Measurements from ENCODE around the gene ZBTB7A.

The ZBTB7A gene

DNA sequence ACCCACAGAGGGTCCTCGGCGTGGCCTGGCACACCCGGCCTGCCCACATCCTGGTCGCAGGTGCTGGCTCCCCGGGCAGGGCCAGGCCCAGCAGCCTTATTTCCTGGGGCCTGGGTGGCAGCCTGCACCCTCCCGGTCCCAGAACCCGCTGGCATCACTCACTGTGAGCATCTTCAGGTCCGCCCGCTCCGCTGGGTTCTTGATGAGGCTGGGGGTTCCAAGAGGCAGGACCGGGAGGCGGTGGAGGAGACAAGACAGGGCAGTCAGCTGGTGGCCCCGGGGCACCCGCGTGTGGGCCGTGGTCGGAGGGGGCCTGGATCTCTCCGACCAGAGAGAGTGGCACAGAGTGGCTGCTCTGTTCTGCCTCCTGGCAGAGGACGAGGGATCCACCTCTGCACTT, 27.6 kb upstream of the ZBTB7A start:
- DNase-seq (ENCODE audit: low read depth in 3 of 3): no peak

DNA sequence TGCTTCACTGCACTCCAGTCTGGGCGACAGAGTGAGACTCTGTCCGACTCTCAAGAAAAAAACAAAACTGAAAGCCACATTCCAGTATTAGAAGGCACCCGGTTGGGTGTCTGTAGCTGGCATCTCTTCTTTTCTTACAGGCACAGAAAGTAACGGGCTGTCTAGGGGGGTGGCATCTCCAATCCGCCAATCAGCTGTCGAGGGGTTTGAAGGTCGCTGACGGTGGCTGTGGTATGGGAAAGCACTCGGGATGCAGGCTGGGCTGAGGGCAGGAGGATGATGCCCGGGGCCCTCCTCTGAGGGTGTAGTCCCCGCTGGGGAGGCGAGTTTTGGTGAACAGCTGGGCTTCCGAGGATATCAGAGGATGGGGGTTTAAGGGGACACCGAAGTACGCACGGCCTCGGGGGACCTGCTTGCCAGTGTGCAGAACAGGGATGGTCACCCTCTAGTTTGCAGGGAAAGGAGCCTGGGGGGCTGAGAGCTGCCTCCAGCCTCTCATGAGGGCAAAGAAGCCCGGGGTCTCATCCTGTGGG, 27.0 kb upstream of the ZBTB7A start:
- no peak for DNase-seq (ENCODE audit: low read depth in 3 of 3)

DNA sequence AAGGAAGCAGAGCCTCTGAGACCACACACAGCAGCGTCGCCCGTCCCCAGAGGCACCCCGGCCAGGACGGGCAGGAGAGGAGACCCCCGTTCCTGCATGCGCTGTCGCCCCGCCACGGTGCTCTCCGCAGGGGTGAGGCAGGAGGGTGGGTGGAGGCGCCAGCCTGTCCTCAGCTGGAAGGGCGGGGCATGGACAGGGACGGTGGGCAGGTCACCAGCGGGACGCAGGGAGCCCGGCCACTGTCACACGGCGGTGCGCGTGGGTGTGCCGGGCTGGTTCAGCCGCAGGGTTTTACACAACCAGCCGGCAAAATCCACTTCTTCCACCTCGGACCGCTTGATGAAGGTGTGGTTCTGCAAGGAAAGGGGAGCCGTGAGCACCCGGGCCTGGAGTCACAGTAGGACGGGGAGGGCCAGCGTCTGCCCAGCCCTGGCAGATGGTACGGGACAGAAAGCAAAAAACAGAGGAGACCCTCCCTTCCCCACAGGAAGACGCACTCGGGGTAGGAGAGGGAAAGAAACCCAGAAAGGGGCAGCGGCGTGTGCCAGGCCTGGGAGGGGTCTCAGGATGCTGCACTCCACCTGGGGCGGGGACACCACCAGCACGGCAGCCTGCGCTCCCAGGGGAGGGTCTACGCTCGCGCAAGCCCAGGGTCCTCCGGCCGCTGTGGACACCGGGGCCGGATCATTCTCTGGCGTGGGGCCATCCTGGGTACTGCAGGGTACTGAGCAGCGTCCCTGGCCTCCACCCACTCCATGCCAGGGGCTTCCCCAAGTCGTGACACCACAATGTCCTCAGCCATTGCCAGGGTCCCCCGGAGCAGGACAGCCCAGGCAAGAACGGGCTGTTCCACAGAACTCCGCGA, 23.9 kb upstream of the ZBTB7A start:
- no peak for DNase-seq (ENCODE audit: low read depth in 3 of 3)

- DNase-seq (ENCODE audit: low read depth in 3 of 3): no peak
Observed at GRCh38 chr19:4089946-4090345, 23.2 kb upstream of the ZBTB7A start.

DNA sequence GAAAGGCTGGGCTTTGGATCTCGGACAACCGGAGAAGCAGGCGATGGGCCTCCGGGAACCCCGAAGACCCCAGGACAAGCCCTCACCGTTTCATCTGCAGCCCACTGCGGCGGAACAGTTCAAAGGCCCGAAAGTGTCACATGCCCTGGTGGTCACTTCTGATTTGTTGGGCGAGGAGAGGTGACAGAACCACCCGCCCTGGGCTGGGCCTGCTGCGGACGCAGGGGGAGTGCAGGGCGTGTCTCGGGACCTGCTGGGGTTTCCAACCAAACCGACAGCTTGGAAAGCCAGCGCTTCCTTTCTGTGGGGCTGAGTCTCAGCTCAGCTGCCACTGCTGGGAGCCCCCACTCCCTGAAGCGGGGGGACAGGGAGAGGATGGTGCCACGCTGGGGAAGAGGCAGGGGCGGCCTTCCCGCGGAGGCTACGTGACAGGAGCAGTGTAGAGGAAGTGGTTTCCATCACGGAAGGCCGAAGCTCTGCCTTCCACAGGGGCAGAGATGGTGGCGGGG, 22.8 kb upstream of the ZBTB7A start:
- no peak for DNase-seq (ENCODE audit: low read depth in 3 of 3)

DNA sequence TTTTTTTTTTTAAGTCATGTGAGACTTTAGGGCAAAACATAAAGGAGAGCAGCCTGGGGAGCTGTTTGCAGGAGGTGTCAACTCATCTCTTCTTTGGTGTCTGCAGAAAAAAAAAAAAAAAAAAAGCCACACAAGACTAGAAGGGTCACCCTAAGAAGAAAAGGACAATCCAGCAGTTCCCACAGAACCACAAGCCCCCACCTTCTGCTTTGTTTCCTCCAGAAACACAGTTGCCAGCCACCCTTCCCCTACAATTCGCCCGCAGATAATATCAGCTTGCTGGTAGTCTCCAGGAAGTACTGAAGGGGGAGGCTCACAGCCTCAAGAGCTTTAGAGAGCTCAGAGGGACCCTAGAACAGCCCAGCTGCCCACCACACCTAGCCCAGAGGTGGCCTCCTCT, 22.3 kb upstream of the ZBTB7A start:
- DNase-seq (ENCODE audit: low read depth in 3 of 3): no peak

DNA sequence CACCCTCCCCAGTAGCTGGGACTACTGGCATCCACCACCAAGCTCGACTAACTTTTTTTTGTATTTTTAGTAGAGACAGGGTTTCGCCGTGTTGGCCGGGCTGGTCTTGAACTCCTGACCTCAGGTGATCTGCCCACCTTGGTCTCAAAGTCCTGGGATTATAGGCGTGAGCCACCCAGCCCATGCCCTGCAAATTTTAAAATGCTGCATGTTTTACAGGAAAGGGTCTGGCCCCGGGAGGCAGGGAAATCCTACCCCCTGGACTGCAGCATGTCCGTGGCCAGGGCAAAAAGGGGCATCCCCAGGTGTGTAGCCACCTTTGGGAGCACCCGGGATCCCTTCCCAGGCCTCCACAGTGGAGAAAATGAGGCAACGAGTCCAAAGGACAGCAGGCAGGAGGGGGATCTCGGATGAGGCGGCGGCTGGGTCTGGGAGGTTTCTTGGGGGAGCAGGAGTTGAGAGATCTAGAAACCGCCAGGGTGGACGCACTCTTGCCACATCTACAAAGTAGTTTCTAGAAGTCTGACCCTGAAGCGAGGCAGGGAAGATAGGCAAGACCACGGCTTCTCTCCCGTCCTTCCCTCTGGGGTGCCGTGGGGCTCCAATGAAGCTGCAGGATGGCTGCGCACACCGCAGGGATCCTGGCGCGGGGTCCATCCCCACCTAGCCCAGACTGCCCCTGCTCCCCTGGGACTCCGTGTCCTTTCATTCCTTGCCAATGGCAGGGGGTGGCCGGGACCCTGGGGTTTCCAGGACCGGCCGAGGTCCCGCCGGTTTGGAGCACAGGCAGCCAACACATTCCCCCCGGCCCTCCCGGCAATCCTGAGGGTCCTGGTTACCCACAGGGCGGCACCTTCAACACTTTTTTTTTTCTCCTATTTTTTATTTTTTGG, 21.3 kb upstream of the ZBTB7A start:
- DNase-seq (ENCODE audit: low read depth in 3 of 3): no peak

DNA sequence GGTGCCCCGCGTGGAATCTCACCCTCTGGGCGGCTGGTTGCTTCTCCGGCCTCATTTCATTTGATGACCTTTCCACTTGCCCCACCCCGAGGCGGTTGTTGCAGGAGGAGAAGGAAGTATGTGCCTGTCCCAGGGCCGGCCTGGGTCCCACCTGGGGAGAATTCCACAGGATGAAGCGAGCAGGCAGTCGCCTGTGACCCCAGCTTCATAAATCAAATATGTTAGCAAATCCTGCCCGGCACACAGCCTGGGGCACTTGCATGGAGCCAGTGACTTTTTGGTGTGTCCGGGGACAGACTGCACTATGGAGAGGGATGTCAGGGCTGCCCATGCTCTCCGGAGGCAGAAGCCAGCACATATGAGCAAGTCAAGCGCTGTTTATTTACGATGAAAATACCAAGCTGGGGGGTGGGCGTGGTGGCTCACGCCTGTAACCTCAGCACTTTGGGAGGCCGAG, 19.7 kb upstream of the ZBTB7A start:
- no peak for DNase-seq (ENCODE audit: low read depth in 3 of 3)

GRCh38 chr19:4084547-4084877, 17.8 kb upstream of the ZBTB7A start:
- DNase-seq (ENCODE audit: low read depth in 3 of 3): no peak

GRCh38 chr19:4083677-4084546, 17.2 kb upstream of the ZBTB7A start:
- no peak for DNase-seq (ENCODE audit: low read depth in 3 of 3)

GRCh38 chr19:4082172-4082571, 15.5 kb upstream of the ZBTB7A start:
- no peak for DNase-seq (ENCODE audit: low read depth in 3 of 3)

- DNase-seq (ENCODE audit: low read depth in 3 of 3): no peak
Observed at GRCh38 chr19:4081441-4082129, 14.9 kb upstream of the ZBTB7A start.

- DNase-seq (ENCODE audit: low read depth in 3 of 3): no peak
Observed at GRCh38 chr19:4080473-4080872, 13.8 kb upstream of the ZBTB7A start.

DNA sequence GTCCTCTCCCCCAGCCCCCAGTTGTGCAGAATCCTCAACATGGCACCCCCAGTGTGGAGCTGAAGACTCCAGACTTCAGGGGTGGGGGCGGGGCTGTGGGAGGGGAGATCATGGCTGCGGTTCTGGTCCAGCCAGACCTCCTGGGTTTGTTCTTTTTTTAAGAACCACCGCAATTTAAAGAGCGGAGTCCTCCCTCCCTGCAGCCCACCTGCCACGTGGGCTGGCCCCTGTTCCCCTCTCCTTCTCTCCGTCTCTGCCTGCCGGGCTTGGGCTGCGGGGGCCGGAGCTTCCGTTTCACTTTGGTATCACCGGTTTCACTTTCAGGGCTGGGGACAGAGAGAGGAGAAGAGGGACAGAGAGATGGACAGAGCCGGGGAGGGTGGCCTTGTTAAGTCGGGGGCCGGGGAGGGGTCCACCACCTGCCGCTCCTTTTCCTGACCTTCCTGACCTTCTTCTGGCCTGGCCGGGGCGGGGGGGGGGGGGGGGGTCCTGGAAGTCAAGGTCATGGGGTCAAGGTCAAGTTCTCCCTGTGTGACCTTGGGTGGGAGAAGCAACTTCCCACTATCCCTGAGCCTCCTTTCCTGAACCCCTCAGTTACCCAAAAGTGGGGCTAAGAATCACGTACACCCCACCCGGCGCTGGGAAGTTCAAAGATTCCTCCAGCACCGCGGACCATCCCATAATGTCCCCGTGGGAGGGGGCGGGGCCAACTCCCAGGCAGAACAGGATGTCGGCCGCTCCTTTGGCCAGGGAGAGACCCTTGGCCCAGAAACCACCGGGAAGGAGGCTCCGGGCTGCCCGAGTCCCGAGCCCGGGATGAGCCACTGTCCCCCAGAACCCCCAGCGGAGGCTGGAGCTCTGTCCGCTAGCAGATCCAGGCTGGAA, 11.3 kb upstream of the ZBTB7A start:
- no peak for DNase-seq (ENCODE audit: low read depth in 3 of 3)

DNA sequence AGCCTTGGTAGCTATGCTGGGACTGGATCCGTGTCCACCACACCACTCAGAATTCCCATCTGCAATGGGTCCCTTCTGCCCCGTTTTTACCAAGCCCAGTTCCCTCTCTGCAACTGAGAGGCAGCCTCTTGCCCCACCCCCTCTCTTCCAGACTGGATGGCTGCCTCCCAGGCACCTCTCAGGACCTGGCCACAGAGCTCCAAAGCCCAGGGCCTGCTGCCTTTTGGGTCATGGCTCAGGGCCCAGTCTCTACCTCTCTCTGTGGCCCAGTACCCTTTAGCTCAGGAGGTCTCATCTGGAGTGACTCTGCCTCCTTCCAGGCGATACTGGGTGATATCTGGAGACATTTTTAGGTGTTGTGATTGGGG, 10.3 kb upstream of the ZBTB7A start:
- no peak for DNase-seq (ENCODE audit: low read depth in 3 of 3)

DNA sequence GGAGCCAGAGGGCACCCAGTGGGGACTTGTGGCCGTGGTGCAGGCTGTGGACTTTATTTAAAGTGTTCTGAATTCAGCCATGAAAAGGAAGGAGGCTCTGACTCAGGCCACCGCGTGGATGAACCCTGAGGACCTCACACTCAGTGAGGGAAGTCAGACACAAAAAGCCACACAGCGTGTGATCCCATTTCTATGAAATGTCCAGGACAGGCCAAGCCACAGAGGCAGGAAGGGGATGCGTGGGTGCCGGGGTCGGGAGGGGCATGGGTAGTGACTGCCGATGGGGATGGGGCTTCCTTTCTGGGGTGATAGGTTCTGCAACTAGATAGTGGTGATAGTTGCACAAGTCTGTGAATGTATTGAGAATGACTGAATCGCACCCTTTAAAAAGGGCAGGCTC, 8.7 kb upstream of the ZBTB7A start:
- DNase-seq (ENCODE audit: low read depth in 3 of 3): no peak

GRCh38 chr19:4071610-4072009, 4.9 kb upstream of the ZBTB7A start:
- no peak for DNase-seq (ENCODE audit: low read depth in 3 of 3)

DNA sequence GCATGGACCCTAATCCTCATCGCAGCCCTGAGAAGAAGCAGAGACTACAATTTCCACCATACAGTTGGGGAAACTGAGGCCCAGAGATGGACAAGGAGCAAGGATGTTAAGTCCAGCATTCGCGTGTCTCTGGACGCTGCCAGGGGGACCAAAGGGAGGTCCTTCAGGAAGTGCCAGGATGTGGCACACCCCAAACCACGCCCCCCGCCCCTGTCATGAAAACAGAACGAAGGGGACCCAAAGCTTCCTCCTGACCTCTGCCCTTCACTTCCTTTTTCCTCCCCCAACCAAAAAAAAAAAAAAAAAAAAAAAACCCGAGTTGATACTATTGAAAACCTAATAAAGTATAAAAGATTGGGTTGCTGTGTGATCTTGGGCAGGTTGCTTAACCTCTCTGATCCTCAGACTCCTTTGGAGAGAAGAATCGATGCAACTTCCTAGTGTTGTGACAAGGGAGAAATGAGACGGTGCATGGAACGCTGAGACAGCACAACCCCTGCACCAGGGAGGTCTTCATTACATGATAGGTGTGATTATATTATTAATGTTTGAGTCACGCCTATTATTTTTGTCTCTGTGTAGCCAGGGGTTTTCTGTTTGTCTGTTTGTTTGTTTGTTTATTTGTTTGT, 2.7 kb upstream of the ZBTB7A start:
- DNase-seq (ENCODE audit: low read depth in 3 of 3): peak in 1 of 3 donors; percentile 60
